MCF 10A (cell line): ENCODE measurements around the gene LDLRAD4. TPM values are rescaled to one million over a fixed set of nuclear protein-coding genes. Genes with fewer than 3 reads are reported as not detected.

Source experiments
- BruUV-seq: library from RNA; stranded (reverse); fragments of 400-500 nt; replicated peaks from 2 replicates; lab custom pipeline; 2021; lab: Mats Ljungman, UMichigan
- CTCF ChIA-PET: fragments of 300-600 bp; sonication (Branson Sonifier 250); formaldehyde crosslinking; extraction: SDS; loops from one replicate; lab custom pipeline; 2021; ENCODE audit warnings: antibody characterized with exemption, inconsistent platforms; lab: Yijun Ruan, JAX
- POLR2A ChIA-PET: fragments of 300-600, 350-650 bp; sonication (Branson Sonifier 250); formaldehyde crosslinking; extraction: SDS; loops from one replicate; lab custom pipeline; 2020; ENCODE audit warnings: antibody characterized with exemption, inconsistent platforms; lab: Yijun Ruan, JAX
- DNase-seq: peaks from one replicate; pipeline ENCODE4 v3.0.0-alpha.2; 2018; ENCODE audit not compliant: unreplicated experiment
- H3K27ac Mint-ChIP-seq: one replicate; pipeline ENCODE4 v1.8.0; 2022; ENCODE audit warnings: mild to moderate bottlenecking, low read depth, mixed read lengths; ENCODE audit not compliant: unreplicated experiment
- H3K27me3 Mint-ChIP-seq: one replicate; pipeline ENCODE4 v1.8.0; 2022; ENCODE audit warnings: mixed read lengths; ENCODE audit not compliant: insufficient read depth, unreplicated experiment
- H3K36me3 Mint-ChIP-seq: one replicate; pipeline ENCODE4 v1.8.0; 2022; ENCODE audit warnings: mild to moderate bottlenecking, moderate library complexity, mixed read lengths; ENCODE audit not compliant: insufficient read depth, unreplicated experiment
- H3K4me1 Mint-ChIP-seq: one replicate; pipeline ENCODE4 v1.8.0; 2022; ENCODE audit warnings: mixed read lengths; ENCODE audit not compliant: insufficient read depth, unreplicated experiment
- H3K4me3 Mint-ChIP-seq: one replicate; pipeline ENCODE4 v1.8.0; 2022; ENCODE audit warnings: mild to moderate bottlenecking, moderate library complexity, mixed read lengths; ENCODE audit not compliant: unreplicated experiment
- H3K9me3 Mint-ChIP-seq: one replicate; pipeline ENCODE4 v1.8.0; 2022; ENCODE audit warnings: mixed read lengths; ENCODE audit not compliant: unreplicated experiment
- CTCF ChIP-seq: fragments of 200-600 bp; IDR thresholded peaks from one replicate; pipeline ENCODE4 v1.8.0; 2022; ENCODE audit warnings: antibody characterized with exemption, mild to moderate bottlenecking; ENCODE audit not compliant: unreplicated experiment
- intact Hi-C: fragments of 100-400 bp; cut with micrococcal nuclease; formaldehyde crosslinking; loops from 2 replicates; pipeline ENCODE4 v1.14.1; 2022
- microRNA-seq: library from miRNA; unstranded; fragments of <30 nt; microRNA quantifications from one replicate; pipeline ENCODE4 v1.2.0, GENCODE V29; 2022
- total RNA-seq: library from RNA; stranded (reverse); gene quantifications from 2 replicates; pipeline ENCODE4 v1.2.3, GENCODE V29; 2022

The LDLRAD4 gene
- total RNA-seq, 1 experiment from 2014 or later: not detected

GRCh38 chr18:13696961-13697360 lies 478.4 kb downstream of the LDLRAD4 start:
- no peaks in the 10 kb centered on the region for H3K4me1 Mint-ChIP-seq
- TF ChIP-seq CTCF: no peak
- intact Hi-C loops: no loop called here
- H3K9me3 Mint-ChIP-seq: peaks cover 19% of the 10 kb centered on the region
- no peaks in the 10 kb centered on the region for H3K36me3 Mint-ChIP-seq
- POLR2A ChIA-PET: interaction anchor here (1.2 kb wide), 1 partner anchor 15 kb away, joined by 3 read pairs; no protein-coding TSS in a partner anchor
- H3K4me3 Mint-ChIP-seq: no peak overlapping the region
- no peaks in the 10 kb centered on the region for H3K27me3 Mint-ChIP-seq
- BruUV-seq: no TSS peak
- CTCF ChIA-PET: no interaction called here
- no peak for DNase-seq
- no peak overlapping the region for H3K27ac Mint-ChIP-seq

GRCh38 chr18:13700153-13700552 lies 481.6 kb downstream of the LDLRAD4 start:
- DNase-seq: no peak
- intact Hi-C loops: no loop called here
- no peak for TF ChIP-seq CTCF
- Mint-ChIP-seq H3K4me3 (no peak overlapping the region), H3K9me3 (peaks cover 9% of the 10 kb centered on the region), H3K4me1 (no peaks in the 10 kb centered on the region), H3K27ac (no peak overlapping the region), H3K27me3 (no peaks in the 10 kb centered on the region), H3K36me3 (no peaks in the 10 kb centered on the region)
- ChIA-PET POLR2A (interaction anchor here (1.2 kb wide), 1 partner anchor 8 kb away, joined by 3 read pairs; no protein-coding TSS in a partner anchor), CTCF (no interaction called here)
- no TSS peak for BruUV-seq

Small RNA genes lying within 50 kb of the gene (microRNA-seq; reads per million reads assigned to microRNA genes)
- gene MIR4526 (not detected), gene MIR5190 (not detected)

Other genes with a start within 250 kb of the LDLRAD4 start
- gene CEP192, start 227.4 kb upstream of the LDLRAD4 start, total RNA-seq: 14.3 and 15.2 TPM in 2 replicates